Neuronal stem cell (in vitro differentiated cells): ENCODE results near the gene CAMK2B.
A peak's percentile ranks its signal among the peaks of the same experiment; 100 is the strongest.

Experiments used
- DNase-seq: peaks from one replicate; pipeline ENCODE4 v3.0.0-alpha.2; 2013; ENCODE audit warnings: low spot score
- H2AFZ ChIP-seq: one replicate; pipeline ENCODE4 v1.6.1; 2013; ENCODE audit warnings: mild to moderate bottlenecking, low read length, inconsistent platforms
- H2AK5ac ChIP-seq: 2 replicates; pipeline ENCODE4 v1.6.1; 2013; ENCODE audit warnings: low read depth, mild to moderate bottlenecking, inconsistent platforms, low read length, moderate library complexity, mixed read lengths
- H2BK120ac ChIP-seq: 2 replicates; pipeline ENCODE4 v1.6.1; 2013; ENCODE audit warnings: low read depth, mild to moderate bottlenecking, inconsistent platforms, low read length, moderate library complexity, mixed read lengths
- H2BK12ac ChIP-seq: one replicate; pipeline ENCODE4 v1.6.1; 2013; ENCODE audit warnings: low read length, inconsistent platforms
- H2BK15ac ChIP-seq: 2 replicates; pipeline ENCODE4 v1.6.1; 2013; ENCODE audit warnings: mild to moderate bottlenecking, low read length, inconsistent platforms, mixed read lengths
- H2BK5ac ChIP-seq: one replicate; pipeline ENCODE4 v1.6.1; 2013; ENCODE audit warnings: inconsistent platforms, mild to moderate bottlenecking, low read length, moderate library complexity
- H3K14ac ChIP-seq: one replicate; pipeline ENCODE4 v1.6.1; 2013; ENCODE audit warnings: low read length, inconsistent platforms
- H3K18ac ChIP-seq: 2 replicates; pipeline ENCODE4 v1.6.1; 2013; ENCODE audit warnings: low read length, inconsistent platforms
- H3K23ac ChIP-seq: 2 replicates; pipeline ENCODE4 v1.6.1; 2013; ENCODE audit warnings: low read depth, mild to moderate bottlenecking, mixed read lengths, low read length, inconsistent platforms; ENCODE audit not compliant: poor library complexity
- H3K27ac ChIP-seq: replicated peaks from 3 replicates; pipeline ENCODE4 v1.5.1; 2013; ENCODE audit warnings: low read length, inconsistent platforms
- H3K27me3 ChIP-seq, 3 experiments: 2 replicates each; pipeline ENCODE4 v1.6.1; 2013; ENCODE audit warnings: low read length in 3 of 3, mild to moderate bottlenecking in 2 of 3, inconsistent platforms in 1 of 3, low read depth in 1 of 3, mixed read lengths in 1 of 3, moderate library complexity in 1 of 3; ENCODE audit not compliant: control insufficient read depth in 3 of 3, insufficient read depth in 3 of 3
- H3K36me3 ChIP-seq, 2 donors: replicated peaks in 1 of 2; 2 replicates each; pipeline ENCODE4 v1.6.1; 2013; ENCODE audit warnings: low read length in 2 of 2; ENCODE audit not compliant: control insufficient read depth in 2 of 2, insufficient read depth in 2 of 2
- H3K4ac ChIP-seq: 2 replicates; pipeline ENCODE4 v1.6.1; 2013; ENCODE audit warnings: inconsistent platforms, mild to moderate bottlenecking, low read length, moderate library complexity
- H3K4me1 ChIP-seq, 2 donors: 1 replicate in 1 of 2; 2 replicates in 1 of 2; pipeline ENCODE4 v1.6.1; 2013; ENCODE audit warnings: low read length in 2 of 2, low read depth in 1 of 2; ENCODE audit not compliant: control insufficient read depth in 2 of 2, insufficient read depth in 1 of 2
- H3K4me2 ChIP-seq: one replicate; pipeline ENCODE4 v1.6.1; 2013; ENCODE audit warnings: mild to moderate bottlenecking, low read length, inconsistent platforms; ENCODE audit not compliant: insufficient read depth, poor library complexity, severe bottlenecking
- H3K4me3 ChIP-seq, 2 donors: 2 replicates each; pipeline ENCODE4 v1.5.1; 2013; ENCODE audit warnings: low read length in 2 of 2, mild to moderate bottlenecking in 2 of 2, inconsistent platforms in 1 of 2, moderate library complexity in 1 of 2
- H3K79me1 ChIP-seq: one replicate; pipeline ENCODE4 v1.6.1; 2013; ENCODE audit warnings: low read depth, mild to moderate bottlenecking, inconsistent platforms, low read length, moderate library complexity
- H3K9ac ChIP-seq: one replicate; pipeline ENCODE4 v1.6.1; 2013; ENCODE audit warnings: mild to moderate bottlenecking, low read depth, low read length, inconsistent platforms; ENCODE audit not compliant: poor library complexity
- H3K9me3 ChIP-seq, 2 donors: replicated peaks in 1 of 2; 2 replicates each; pipeline versions ENCODE3 to v1.6.1; 2013; ENCODE audit warnings: low read length in 2 of 2, mild to moderate bottlenecking in 2 of 2, inconsistent platforms in 1 of 2, low read depth in 1 of 2, mixed read lengths in 1 of 2, moderate library complexity in 1 of 2; ENCODE audit not compliant: control insufficient read depth in 2 of 2, insufficient read depth in 1 of 2
- H4K8ac ChIP-seq: one replicate; pipeline ENCODE4 v1.6.1; 2013; ENCODE audit warnings: low read depth, mild to moderate bottlenecking, inconsistent platforms, low read length, moderate library complexity
- H4K91ac ChIP-seq: one replicate; pipeline ENCODE4 v1.6.1; 2013; ENCODE audit warnings: low read length, low read depth, mild to moderate bottlenecking, inconsistent platforms; ENCODE audit not compliant: poor library complexity
- WGBS, 2 donors: extraction: QIAGEN DNeasy Blood & Tissue Kit; methylation state at CpG; one replicate each; pipeline ENCODE4 v1.1.7; 2013; ENCODE audit warnings: missing lambda C conversion rate in 2 of 2, mixed read lengths in 1 of 2; ENCODE audit not compliant: insufficient read length in 2 of 2, insufficient replicate concordance in 1 of 2; ENCODE audit errors: extremely low coverage in 2 of 2; 5-methylcytosine and 5-hydroxymethylcytosine counted together

CAMK2B gene

DNA sequence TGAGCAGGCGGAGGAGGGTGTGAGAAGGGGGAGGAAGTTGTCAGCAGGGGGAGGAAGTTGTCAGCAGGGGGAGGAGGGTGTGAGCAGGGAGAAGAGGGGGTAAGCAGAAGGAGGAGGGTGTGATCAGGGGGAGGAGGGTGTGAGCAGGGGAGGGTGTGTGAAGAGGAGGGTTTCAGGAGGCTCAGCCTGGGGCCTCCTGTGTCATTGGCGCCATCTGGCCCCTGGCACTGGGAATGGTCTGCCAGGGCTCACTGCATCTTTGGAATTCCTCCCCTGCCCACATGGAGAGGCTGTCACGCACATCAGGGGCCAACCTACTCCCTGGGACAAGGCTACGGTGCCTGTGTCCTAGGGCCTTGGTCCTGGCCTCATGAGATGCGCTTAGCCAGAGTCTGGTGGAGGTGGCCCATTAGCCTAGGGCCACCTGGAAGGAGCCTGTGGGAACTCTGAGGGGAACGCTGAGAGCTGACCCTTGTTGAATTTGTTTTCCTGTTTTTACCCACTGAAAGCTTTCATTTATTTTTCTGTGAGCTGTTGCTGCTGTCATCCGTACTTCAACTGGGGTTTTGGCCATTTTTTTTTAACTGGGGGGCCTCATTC lies 18.0 kb downstream of the CAMK2B start:
- Histone ChIP-seq H4K8ac (no peak overlapping the region), H3K36me3 (no peaks in the 10 kb centered on the region), H3K27ac (no peak overlapping the region), H3K4me1 (peaks cover 0 to 12% of the 10 kb centered on the region in 2 donors), H3K23ac (peak overlapping the region; percentile 8), H3K9ac (no peak overlapping the region), H3K9me3 (peaks cover 0 to 3% of the 10 kb centered on the region in 2 donors), H2AFZ (no peak overlapping the region), H2BK120ac (no peak overlapping the region), H2AK5ac (peak overlapping the region; percentile 78), H3K4ac (no peak overlapping the region), H2BK5ac (no peak overlapping the region), H4K91ac (no peak overlapping the region), H3K4me3 (no peak overlapping the region), H3K14ac (no peak overlapping the region), H3K27me3 (peaks cover 2 to 45% (median 19%) of the 10 kb centered on the region in 3 experiments), H3K79me1 (no peaks in the 10 kb centered on the region), H3K4me2 (no peak overlapping the region), H3K18ac (peak overlapping the region; percentile 5), H2BK12ac (no peak overlapping the region), H2BK15ac (peak overlapping the region; percentile 59)
- no peak for DNase-seq
- WGBS, 2 donors, result no CpG with 5 or more reads among the region's 7 CpGs

DNA sequence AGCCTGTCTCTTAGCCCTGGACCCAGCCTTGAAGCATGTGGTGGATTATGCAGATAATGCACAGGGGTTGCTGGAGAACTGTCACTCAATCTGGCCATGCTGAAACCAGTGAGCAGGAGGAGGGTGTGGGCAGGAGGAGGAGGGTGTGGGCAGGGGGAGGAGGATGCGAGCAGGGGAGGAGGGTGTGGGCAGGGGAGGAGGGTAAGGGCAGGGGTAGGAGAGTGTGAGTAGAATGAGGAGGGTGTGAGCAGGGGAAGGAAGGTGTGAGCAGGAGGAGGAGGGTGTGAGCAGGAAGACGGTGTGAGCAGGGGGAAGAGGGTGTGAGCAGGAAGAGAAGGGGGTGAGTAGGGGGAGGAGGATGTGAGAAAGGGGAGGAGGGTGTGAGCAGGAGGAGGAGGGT lies 18.8 kb downstream of the CAMK2B start:
- no peak for DNase-seq
- Histone ChIP-seq H3K23ac (no peak overlapping the region), H3K4me3 (peak overlapping the region in 1 of 2 donors; percentile 36), H3K14ac (no peak overlapping the region), H2BK5ac (no peak overlapping the region), H3K36me3 (no peaks in the 10 kb centered on the region), H3K4me1 (peaks cover 0 to 12% of the 10 kb centered on the region in 2 donors), H3K9me3 (peaks cover 0 to 3% of the 10 kb centered on the region in 2 donors), H2AFZ (no peak overlapping the region), H2BK120ac (no peak overlapping the region), H2AK5ac (peak overlapping the region; percentile 25), H3K9ac (peak overlapping the region; percentile 54), H4K8ac (no peak overlapping the region), H3K4me2 (no peak overlapping the region), H4K91ac (no peak overlapping the region), H2BK15ac (no peak overlapping the region), H3K79me1 (no peaks in the 10 kb centered on the region), H3K27ac (no peak overlapping the region), H3K18ac (peak overlapping the region; percentile 44), H3K4ac (no peak overlapping the region), H2BK12ac (no peak overlapping the region), H3K27me3 (peaks cover 2 to 38% (median 19%) of the 10 kb centered on the region in 3 experiments)
- WGBS, 2 donors, result no CpG with 5 or more reads among the region's 2 CpGs

DNA sequence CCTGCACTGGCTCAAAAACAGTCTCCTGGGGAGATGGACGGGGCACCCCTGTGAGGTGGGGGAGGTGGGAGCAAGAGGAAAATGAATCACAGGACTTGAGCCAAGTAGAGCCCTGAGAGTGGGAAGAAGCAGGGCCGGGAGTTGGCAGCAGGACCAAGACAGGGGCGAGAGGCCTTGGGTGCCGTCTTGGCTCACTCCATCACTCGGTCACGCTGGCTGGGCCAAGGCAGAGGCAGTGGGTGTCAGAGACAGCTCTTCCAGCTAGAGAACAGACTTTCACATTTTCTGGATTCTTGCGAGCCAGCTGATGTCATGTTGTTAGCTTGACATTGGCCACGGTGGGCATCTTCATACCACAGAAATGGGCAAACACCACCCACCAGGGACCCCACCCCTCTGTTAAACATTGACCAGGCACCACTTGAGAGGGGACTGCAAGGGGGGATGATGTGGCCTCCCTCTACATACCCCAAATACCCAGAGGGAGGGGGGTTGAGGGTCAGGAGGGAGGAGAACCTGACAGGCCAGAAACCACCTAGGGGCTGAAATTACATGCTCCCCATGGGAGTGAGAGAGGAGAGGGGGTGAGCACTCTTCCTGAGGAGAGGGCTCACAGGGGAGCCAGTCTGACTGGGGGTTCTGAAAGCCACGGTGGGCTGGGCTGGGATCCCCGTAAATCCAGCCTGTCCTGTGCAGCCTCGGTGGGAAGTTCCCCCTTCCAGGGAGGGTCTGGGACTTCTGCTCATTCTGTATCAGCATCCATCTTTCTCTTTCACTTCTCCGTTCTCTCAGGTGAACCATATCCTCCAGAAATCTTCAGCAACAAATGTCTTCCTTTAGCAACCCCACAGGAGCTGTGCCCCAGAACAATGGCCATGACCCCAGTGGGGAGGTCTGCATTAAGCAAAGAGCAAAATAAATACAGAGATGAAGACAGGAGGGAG lies 19.6 kb downstream of the CAMK2B start:
- Histone ChIP-seq H2BK120ac (no peak overlapping the region), H3K4ac (no peak overlapping the region), H3K9ac (no peak overlapping the region), H2BK12ac (no peak overlapping the region), H3K4me3 (peak overlapping the region in 1 of 2 donors; percentile 57), H4K91ac (no peak overlapping the region), H3K36me3 (no peaks in the 10 kb centered on the region), H2BK5ac (no peak overlapping the region), H3K4me2 (no peak overlapping the region), H3K23ac (no peak overlapping the region), H4K8ac (no peak overlapping the region), H3K9me3 (peaks cover 0 to 3% of the 10 kb centered on the region in 2 donors), H3K18ac (no peak overlapping the region), H2BK15ac (peak overlapping the region; percentile 1), H3K14ac (no peak overlapping the region), H2AFZ (no peak overlapping the region), H3K4me1 (peaks cover 0 to 12% of the 10 kb centered on the region in 2 donors), H2AK5ac (no peak overlapping the region), H3K27ac (no peak overlapping the region), H3K79me1 (no peaks in the 10 kb centered on the region), H3K27me3 (peaks cover 2 to 35% (median 19%) of the 10 kb centered on the region in 3 experiments)
- no peak for DNase-seq
- no CpG with 5 or more reads among the region's 12 CpGs for WGBS, 2 donors
